ENCODE results near the gene NT5C1A. TPM values are rescaled to one million over a fixed set of nuclear protein-coding genes. Genes with fewer than 3 reads are reported as not detected.

Gene NT5C1A
- total and polyA plus RNA-seq, 5 donors from 2014 or later: 0.37 to 0.47 TPM; not detected in 3

DNA sequence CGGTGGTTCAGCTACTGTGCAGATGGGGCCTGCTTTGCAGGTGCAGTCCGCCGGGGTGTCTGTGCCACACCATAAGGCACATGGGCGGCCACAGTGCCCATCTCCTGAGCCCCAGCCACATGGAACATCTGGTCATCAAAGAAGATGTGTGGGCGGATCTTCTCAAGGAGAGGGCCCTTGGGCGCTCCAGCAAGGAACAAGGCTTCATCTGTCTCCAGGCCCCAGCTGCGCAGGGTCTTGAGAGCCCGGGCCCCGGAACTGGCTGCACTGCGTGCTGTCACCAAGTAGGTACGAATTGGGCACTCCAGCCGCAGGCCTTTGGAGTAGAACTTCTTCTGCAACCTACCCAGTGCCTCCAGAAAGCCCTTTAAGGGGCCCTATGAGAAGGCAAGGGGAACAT lies 12.8 kb downstream of the NT5C1A start:
- Mint-ChIP-seq H3K27me3 (peaks cover 4% of the 10 kb centered on the region), H3K36me3 (no peaks in the 10 kb centered on the region), H3K27ac (no peak overlapping the region), H3K4me1 (peaks cover 0 to 12% (median 4%) of the 10 kb centered on the region in 4 donors), H3K4me3 (no peak overlapping the region), H3K9me3 (no peaks in the 10 kb centered on the region)
- DNase-seq (no peak), ATAC-seq (ENCODE audit: low read depth in 2 of 2) (no peak)
- Histone ChIP-seq H3K4me3 (ENCODE audit: low read depth, low read length) (no peak overlapping the region), H3K27me3 (ENCODE audit: control insufficient read depth, insufficient read depth, low read length) (no peaks in the 10 kb centered on the region), H3K36me3 (ENCODE audit: control insufficient read depth, insufficient read depth, low read length) (no peaks in the 10 kb centered on the region), H3K4me1 (ENCODE audit: control insufficient read depth, insufficient read depth, low read length, poor library complexity, severe bottlenecking) (peaks cover 4% of the 10 kb centered on the region), H3K27ac (ENCODE audit: insufficient read depth, low read length, poor library complexity, severe bottlenecking) (no peak overlapping the region), H3K9me3 (ENCODE audit: control insufficient read depth in 2 of 2, low read length in 2 of 2) (no peaks in the 10 kb centered on the region)

DNA sequence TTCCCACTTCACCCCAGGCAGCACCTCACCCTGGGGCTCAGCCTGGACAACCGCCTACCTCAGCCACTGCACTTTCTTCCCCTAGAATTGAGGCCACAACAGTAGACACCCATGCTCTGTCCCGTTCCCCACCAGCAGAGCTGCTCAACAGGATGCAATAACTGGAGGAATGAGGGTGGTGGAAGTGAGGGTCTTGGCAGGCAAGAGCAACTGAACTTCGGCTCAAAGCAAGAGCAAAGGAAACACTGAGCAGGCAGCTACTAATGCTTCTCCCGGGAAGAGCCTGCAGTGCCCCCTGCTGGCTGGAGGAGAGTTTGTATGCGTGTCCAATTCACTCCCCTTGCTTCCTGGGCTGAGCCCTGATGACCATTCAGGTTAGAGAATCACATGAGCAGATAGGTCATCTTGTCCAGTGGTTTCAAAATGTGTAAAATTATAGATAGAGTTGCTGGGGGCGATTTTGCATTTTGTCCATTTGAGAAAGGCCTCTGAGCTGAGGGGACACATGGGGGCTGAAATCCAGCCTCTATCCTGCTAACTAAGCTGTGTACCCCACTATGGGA lies 13.9 kb downstream of the NT5C1A start:
- H3K4me1 Mint-ChIP-seq: peaks cover 0 to 17% (median 9%) of the 10 kb centered on the region in 4 donors
- Histone ChIP-seq H3K4me3 (ENCODE audit: low read depth, low read length) (no peak overlapping the region), H3K36me3 (ENCODE audit: control insufficient read depth, insufficient read depth, low read length) (no peaks in the 10 kb centered on the region), H3K4me1 (ENCODE audit: control insufficient read depth, insufficient read depth, low read length, poor library complexity, severe bottlenecking) (peaks cover 9% of the 10 kb centered on the region), H3K27me3 (ENCODE audit: control insufficient read depth, insufficient read depth, low read length) (no peaks in the 10 kb centered on the region), H3K27ac (ENCODE audit: insufficient read depth, low read length, poor library complexity, severe bottlenecking) (no peak overlapping the region), H3K9me3 (ENCODE audit: control insufficient read depth in 2 of 2, low read length in 2 of 2) (no peaks in the 10 kb centered on the region)
- H3K27ac Mint-ChIP-seq: no peak overlapping the region
- H3K9me3 Mint-ChIP-seq: no peaks in the 10 kb centered on the region
- ATAC-seq (ENCODE audit: low read depth in 2 of 2) (peak; percentile 29 to 48), DNase-seq (peak; percentile 42 to 79 (median 51))
- peaks cover 4% of the 10 kb centered on the region for H3K27me3 Mint-ChIP-seq
- H3K4me3 Mint-ChIP-seq: peak overlapping the region in 1 of 4 donors; percentile 29
- no peaks in the 10 kb centered on the region for H3K36me3 Mint-ChIP-seq

GRCh38 chr1:39657402-39657801 lies 14.5 kb downstream of the NT5C1A start:
- peaks cover 4% of the 10 kb centered on the region for H3K27me3 Mint-ChIP-seq
- H3K27me3 ChIP-seq (ENCODE audit: control insufficient read depth, insufficient read depth, low read length): no peaks in the 10 kb centered on the region
- peaks cover 9% of the 10 kb centered on the region for H3K4me1 ChIP-seq (ENCODE audit: control insufficient read depth, insufficient read depth, low read length, poor library complexity, severe bottlenecking)
- H3K27ac Mint-ChIP-seq: peak overlapping the region in 1 of 3 donors; percentile 2
- H3K4me3 Mint-ChIP-seq: no peak overlapping the region
- no peak for DNase-seq
- H3K4me3 ChIP-seq (ENCODE audit: low read depth, low read length): no peak overlapping the region
- H3K9me3 Mint-ChIP-seq: no peaks in the 10 kb centered on the region
- no peak for ATAC-seq (ENCODE audit: low read depth in 2 of 2)
- no peaks in the 10 kb centered on the region for H3K9me3 ChIP-seq (ENCODE audit: control insufficient read depth in 2 of 2, low read length in 2 of 2)
- H3K4me1 Mint-ChIP-seq: peaks cover 0 to 17% (median 9%) of the 10 kb centered on the region in 4 donors
- no peak overlapping the region for H3K27ac ChIP-seq (ENCODE audit: insufficient read depth, low read length, poor library complexity, severe bottlenecking)
- H3K36me3 Mint-ChIP-seq: no peaks in the 10 kb centered on the region
- H3K36me3 ChIP-seq (ENCODE audit: control insufficient read depth, insufficient read depth, low read length): no peaks in the 10 kb centered on the region

DNA sequence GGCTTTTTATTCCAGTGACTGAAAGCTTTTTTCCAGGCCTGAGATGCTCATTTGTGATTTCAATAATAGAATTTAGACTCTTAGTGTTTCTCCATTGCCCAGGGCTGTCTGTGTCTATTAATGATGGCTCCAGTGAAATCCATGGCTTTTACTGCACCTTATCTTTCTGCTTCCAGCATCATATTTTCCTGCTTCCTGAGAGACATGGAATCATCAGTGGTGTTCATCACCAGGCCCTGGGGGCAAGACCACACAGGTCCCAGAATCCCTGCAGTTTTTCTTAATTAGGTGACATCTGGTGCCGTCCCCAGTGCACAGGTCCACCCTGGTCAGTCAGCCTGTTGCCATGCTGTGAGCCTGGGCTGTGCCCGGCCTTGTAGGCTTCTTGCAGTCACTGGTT lies 15.5 kb downstream of the NT5C1A start:
- no peaks in the 10 kb centered on the region for H3K27me3 ChIP-seq (ENCODE audit: control insufficient read depth, insufficient read depth, low read length)
- H3K27ac ChIP-seq (ENCODE audit: insufficient read depth, low read length, poor library complexity, severe bottlenecking): no peak overlapping the region
- no peaks in the 10 kb centered on the region for H3K9me3 Mint-ChIP-seq
- no peak overlapping the region for H3K27ac Mint-ChIP-seq
- H3K4me3 ChIP-seq (ENCODE audit: low read depth, low read length): no peak overlapping the region
- no peaks in the 10 kb centered on the region for H3K36me3 Mint-ChIP-seq
- ATAC-seq (ENCODE audit: low read depth in 2 of 2): no peak
- peaks cover 0 to 17% (median 9%) of the 10 kb centered on the region in 4 donors for H3K4me1 Mint-ChIP-seq
- H3K36me3 ChIP-seq (ENCODE audit: control insufficient read depth, insufficient read depth, low read length): no peaks in the 10 kb centered on the region
- no peaks in the 10 kb centered on the region for H3K9me3 ChIP-seq (ENCODE audit: control insufficient read depth in 2 of 2, low read length in 2 of 2)
- no peak for DNase-seq
- no peak overlapping the region for H3K4me3 Mint-ChIP-seq
- peaks cover 9% of the 10 kb centered on the region for H3K4me1 ChIP-seq (ENCODE audit: control insufficient read depth, insufficient read depth, low read length, poor library complexity, severe bottlenecking)
- H3K27me3 Mint-ChIP-seq: peaks cover 4% of the 10 kb centered on the region

DNA sequence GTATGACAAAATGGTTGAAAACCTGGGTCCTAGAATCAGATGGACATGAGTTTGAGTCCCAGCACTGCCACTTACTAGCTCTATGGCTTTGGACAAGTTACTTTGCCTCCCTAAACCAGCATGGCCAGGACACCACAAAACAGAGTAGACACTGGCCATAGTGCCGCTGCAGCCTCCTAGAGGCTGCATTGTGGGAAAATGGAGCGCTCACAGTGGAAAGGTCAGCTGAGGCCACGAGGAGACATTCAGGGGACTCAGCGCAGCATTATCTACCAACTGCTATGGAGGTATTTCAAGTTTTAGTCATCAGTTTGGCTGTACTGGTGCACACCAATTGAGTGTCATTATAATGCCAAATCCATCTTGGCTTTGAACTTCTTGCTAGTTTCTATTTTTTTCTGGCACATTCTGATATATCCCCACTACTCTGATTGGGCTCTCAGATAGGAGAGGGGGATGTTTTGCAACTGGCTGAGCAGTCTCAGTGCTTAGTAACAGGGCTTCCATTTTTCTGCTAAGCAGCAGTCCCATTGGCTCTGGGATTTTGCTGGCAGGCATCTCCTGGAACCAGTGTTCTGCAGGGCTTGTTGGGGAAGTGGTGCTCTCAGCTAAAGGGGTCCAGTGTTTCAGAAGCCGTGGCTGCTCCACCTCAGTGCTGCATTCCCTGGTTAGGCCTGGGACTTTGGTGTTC lies 16.2 kb downstream of the NT5C1A start:
- no peak overlapping the region for H3K27ac ChIP-seq (ENCODE audit: insufficient read depth, low read length, poor library complexity, severe bottlenecking)
- DNase-seq (no peak), ATAC-seq (ENCODE audit: low read depth in 2 of 2) (no peak)
- no peak overlapping the region for H3K4me3 Mint-ChIP-seq
- H3K4me3 ChIP-seq (ENCODE audit: low read depth, low read length): no peak overlapping the region
- H3K27me3 ChIP-seq (ENCODE audit: control insufficient read depth, insufficient read depth, low read length): no peaks in the 10 kb centered on the region
- no peaks in the 10 kb centered on the region for H3K36me3 Mint-ChIP-seq
- peaks cover 4% of the 10 kb centered on the region for H3K27me3 Mint-ChIP-seq
- H3K27ac Mint-ChIP-seq: no peak overlapping the region
- H3K36me3 ChIP-seq (ENCODE audit: control insufficient read depth, insufficient read depth, low read length): no peaks in the 10 kb centered on the region
- peaks cover 9% of the 10 kb centered on the region for H3K4me1 ChIP-seq (ENCODE audit: control insufficient read depth, insufficient read depth, low read length, poor library complexity, severe bottlenecking)
- H3K4me1 Mint-ChIP-seq: peaks cover 0 to 17% (median 9%) of the 10 kb centered on the region in 4 donors
- no peaks in the 10 kb centered on the region for H3K9me3 ChIP-seq (ENCODE audit: control insufficient read depth in 2 of 2, low read length in 2 of 2)
- H3K9me3 Mint-ChIP-seq: no peaks in the 10 kb centered on the region

- Histone ChIP-seq H3K4me3 (ENCODE audit: low read depth, low read length) (no peak overlapping the region), H3K27me3 (ENCODE audit: control insufficient read depth, insufficient read depth, low read length) (no peaks in the 10 kb centered on the region), H3K9me3 (ENCODE audit: control insufficient read depth in 2 of 2, low read length in 2 of 2) (no peaks in the 10 kb centered on the region), H3K36me3 (ENCODE audit: control insufficient read depth, insufficient read depth, low read length) (no peaks in the 10 kb centered on the region), H3K4me1 (ENCODE audit: control insufficient read depth, insufficient read depth, low read length, poor library complexity, severe bottlenecking) (peaks cover 9% of the 10 kb centered on the region), H3K27ac (ENCODE audit: insufficient read depth, low read length, poor library complexity, severe bottlenecking) (no peak overlapping the region)
- Mint-ChIP-seq H3K36me3 (no peaks in the 10 kb centered on the region), H3K27ac (no peak overlapping the region), H3K27me3 (peaks cover 4% of the 10 kb centered on the region), H3K4me1 (peaks cover 0 to 17% (median 9%) of the 10 kb centered on the region in 4 donors), H3K9me3 (no peaks in the 10 kb centered on the region), H3K4me3 (no peak overlapping the region)
- ATAC-seq (ENCODE audit: low read depth in 2 of 2) (no peak), DNase-seq (no peak)
Observed at GRCh38 chr1:39654291-39654690, 17.6 kb downstream of the NT5C1A start.

- H3K4me1 ChIP-seq (ENCODE audit: control insufficient read depth, insufficient read depth, low read length, poor library complexity, severe bottlenecking): peaks cover 9% of the 10 kb centered on the region
- no peaks in the 10 kb centered on the region for H3K36me3 ChIP-seq (ENCODE audit: control insufficient read depth, insufficient read depth, low read length)
- Mint-ChIP-seq H3K4me1 (peaks cover 0 to 17% (median 9%) of the 10 kb centered on the region in 4 donors), H3K27ac (peak overlapping the region in 1 of 3 donors; percentile 29), H3K4me3 (no peak overlapping the region), H3K36me3 (no peaks in the 10 kb centered on the region), H3K9me3 (no peaks in the 10 kb centered on the region), H3K27me3 (peaks cover 4% of the 10 kb centered on the region)
- DNase-seq (peak; percentile 50 to 82 (median 71)), ATAC-seq (ENCODE audit: low read depth in 2 of 2) (peak; percentile 68 to 76)
- H3K27ac ChIP-seq (ENCODE audit: insufficient read depth, low read length, poor library complexity, severe bottlenecking): no peak overlapping the region
- no peaks in the 10 kb centered on the region for H3K9me3 ChIP-seq (ENCODE audit: control insufficient read depth in 2 of 2, low read length in 2 of 2)
- H3K4me3 ChIP-seq (ENCODE audit: low read depth, low read length): no peak overlapping the region
- H3K27me3 ChIP-seq (ENCODE audit: control insufficient read depth, insufficient read depth, low read length): no peaks in the 10 kb centered on the region
Observed at GRCh38 chr1:39653546-39654031, 18.3 kb downstream of the NT5C1A start.

DNA sequence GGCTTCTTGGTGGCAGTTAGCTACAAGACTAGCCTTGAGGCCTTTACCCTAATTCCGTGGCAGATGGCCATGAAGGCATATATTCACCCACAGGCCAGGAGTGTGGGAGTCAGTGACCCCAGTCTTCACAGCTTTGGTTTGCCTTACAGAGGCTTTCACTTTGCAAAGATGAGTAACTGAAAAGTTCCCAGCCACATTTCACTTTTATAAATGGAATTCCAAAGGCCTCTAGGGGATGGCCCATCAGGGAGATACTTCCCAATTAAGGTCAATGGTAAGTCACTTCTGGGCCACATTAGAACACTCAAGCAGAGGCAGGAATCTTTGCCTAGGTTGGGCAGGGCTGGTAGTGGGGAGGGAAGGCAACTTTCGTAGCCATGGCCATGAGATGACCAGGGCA lies 19.4 kb downstream of the NT5C1A start:
- no peak overlapping the region for H3K4me3 Mint-ChIP-seq
- H3K36me3 Mint-ChIP-seq: no peaks in the 10 kb centered on the region
- H3K27ac Mint-ChIP-seq: no peak overlapping the region
- no peak for ATAC-seq (ENCODE audit: low read depth in 2 of 2)
- H3K27me3 Mint-ChIP-seq: peaks cover 4% of the 10 kb centered on the region
- no peak overlapping the region for H3K4me3 ChIP-seq (ENCODE audit: low read depth, low read length)
- H3K36me3 ChIP-seq (ENCODE audit: control insufficient read depth, insufficient read depth, low read length): no peaks in the 10 kb centered on the region
- no peaks in the 10 kb centered on the region for H3K9me3 Mint-ChIP-seq
- peaks cover 0 to 11% (median 5%) of the 10 kb centered on the region in 4 donors for H3K4me1 Mint-ChIP-seq
- peaks cover 4% of the 10 kb centered on the region for H3K4me1 ChIP-seq (ENCODE audit: control insufficient read depth, insufficient read depth, low read length, poor library complexity, severe bottlenecking)
- H3K27me3 ChIP-seq (ENCODE audit: control insufficient read depth, insufficient read depth, low read length): no peaks in the 10 kb centered on the region
- DNase-seq: no peak
- H3K27ac ChIP-seq (ENCODE audit: insufficient read depth, low read length, poor library complexity, severe bottlenecking): no peak overlapping the region
- H3K9me3 ChIP-seq (ENCODE audit: control insufficient read depth in 2 of 2, low read length in 2 of 2): no peaks in the 10 kb centered on the region
